OCI-LY3 (cell line): Measurements from ENCODE around the gene CYP4F11.

Experiments
- H2AFZ ChIP-seq: fragments of 200-600, 300-600 bp; shearing (Covaris generic); 2 replicates; pipeline ENCODE4 v1.6.0; 2014; ENCODE audit warnings: antibody characterized with exemption, low read depth, low read length
- H3K27ac ChIP-seq: fragments of 200-600, 300-600 bp; sonication (generic); 2 replicates; pipeline ENCODE4 v1.5.1; 2014; ENCODE audit warnings: mild to moderate bottlenecking, low read length, moderate library complexity, mixed read lengths
- H3K27me3 ChIP-seq: fragments of 200-600, 300-600 bp; sonication (generic); 2 replicates; pipeline ENCODE4 v1.6.1; 2014; ENCODE audit warnings: low read depth, low read length, mixed read lengths
- H3K36me3 ChIP-seq: fragments of 200-600, 300-600 bp; sonication (generic); replicated peaks from 2 replicates; pipeline ENCODE3; 2014; ENCODE audit warnings: low read depth, low read length, mixed read lengths
- H3K4me1 ChIP-seq: fragments of 300-600, 200-600 bp; sonication (generic); 2 replicates; pipeline ENCODE4 v1.6.1; 2014; ENCODE audit warnings: low read length, mixed read lengths
- H3K4me2 ChIP-seq: fragments of 200-600, 300-600 bp; sonication (generic); 2 replicates; pipeline ENCODE4 v1.6.1; 2014; ENCODE audit warnings: low read length, mixed read lengths
- H3K4me3 ChIP-seq: fragments of 300-600, 200-600 bp; sonication (generic); 2 replicates; pipeline ENCODE4 v1.5.1; 2014; ENCODE audit warnings: antibody characterized with exemption, mild to moderate bottlenecking, low read length, moderate library complexity
- H3K79me2 ChIP-seq: fragments of 300-600, 200-600 bp; shearing (Covaris generic); 2 replicates; pipeline ENCODE4 v1.6.1; 2014; ENCODE audit warnings: mild to moderate bottlenecking, low read length, mixed read lengths
- H3K9ac ChIP-seq: fragments of 300-600, 200-600 bp; shearing (Covaris generic); 2 replicates; pipeline ENCODE4 v1.6.0; 2014; ENCODE audit warnings: mild to moderate bottlenecking, low read length, moderate library complexity
- H3K9me3 ChIP-seq: fragments of 200-600, 300-600 bp; shearing (Covaris generic); 2 replicates; pipeline ENCODE4 v1.6.1; 2014; ENCODE audit warnings: low read length, mixed read lengths; ENCODE audit not compliant: insufficient read depth
- H4K20me1 ChIP-seq: fragments of 200-600, 300-600 bp; sonication (generic); 2 replicates; pipeline ENCODE4 v1.6.1; 2016; ENCODE audit warnings: low read length, mixed read lengths; ENCODE audit not compliant: insufficient read depth
- EZH2phosphoT487 ChIP-seq: fragments of 200-600 bp; shearing (Covaris generic); IDR thresholded peaks from 2 replicates; pipeline ENCODE4 v1.6.1; 2018; ENCODE audit warnings: antibody characterized with exemption, mixed run types, low read depth
- TF ChIP-seq, protein P1 (sequence below): fragments of 200-600, 300-600 bp; sonication (generic); IDR thresholded peaks from 2 replicates; pipeline ENCODE4 v1.5.1; 2014; ENCODE audit warnings: antibody characterized with exemption, low read length, low read depth

CYP4F11 gene

DNA sequence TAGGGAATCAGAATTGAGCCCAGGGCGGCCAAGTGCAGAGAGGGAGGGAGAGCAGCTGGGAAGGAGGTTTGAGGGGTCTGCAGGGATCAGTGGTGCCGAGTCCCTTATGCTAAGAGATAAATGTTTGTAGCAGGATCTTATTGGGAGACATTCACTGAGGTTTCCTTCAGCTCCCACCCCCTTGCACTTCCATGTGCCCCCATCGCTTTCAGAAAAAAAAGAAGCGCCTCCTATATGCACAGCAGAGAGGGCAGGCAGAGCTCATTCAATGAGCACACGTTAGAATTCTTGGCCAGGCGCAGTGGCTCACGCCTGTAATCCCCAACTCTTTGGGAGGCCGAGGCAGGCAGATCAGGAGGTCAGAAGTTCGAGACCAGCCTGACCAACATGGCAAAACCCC is 64.5 kb downstream of the CYP4F11 start:
- H3K27me3 ChIP-seq: no peaks in the 10 kb centered on the region
- H2AFZ ChIP-seq: no peak overlapping the region
- no peaks in the 10 kb centered on the region for H3K79me2 ChIP-seq
- no peak overlapping the region for H3K9ac ChIP-seq
- no peak overlapping the region for H3K27ac ChIP-seq
- no peaks in the 10 kb centered on the region for H3K9me3 ChIP-seq
- no peak overlapping the region for H3K4me2 ChIP-seq
- no peak for TF ChIP-seq EZH2phosphoT487
- TF ChIP-seq, protein P1, sequence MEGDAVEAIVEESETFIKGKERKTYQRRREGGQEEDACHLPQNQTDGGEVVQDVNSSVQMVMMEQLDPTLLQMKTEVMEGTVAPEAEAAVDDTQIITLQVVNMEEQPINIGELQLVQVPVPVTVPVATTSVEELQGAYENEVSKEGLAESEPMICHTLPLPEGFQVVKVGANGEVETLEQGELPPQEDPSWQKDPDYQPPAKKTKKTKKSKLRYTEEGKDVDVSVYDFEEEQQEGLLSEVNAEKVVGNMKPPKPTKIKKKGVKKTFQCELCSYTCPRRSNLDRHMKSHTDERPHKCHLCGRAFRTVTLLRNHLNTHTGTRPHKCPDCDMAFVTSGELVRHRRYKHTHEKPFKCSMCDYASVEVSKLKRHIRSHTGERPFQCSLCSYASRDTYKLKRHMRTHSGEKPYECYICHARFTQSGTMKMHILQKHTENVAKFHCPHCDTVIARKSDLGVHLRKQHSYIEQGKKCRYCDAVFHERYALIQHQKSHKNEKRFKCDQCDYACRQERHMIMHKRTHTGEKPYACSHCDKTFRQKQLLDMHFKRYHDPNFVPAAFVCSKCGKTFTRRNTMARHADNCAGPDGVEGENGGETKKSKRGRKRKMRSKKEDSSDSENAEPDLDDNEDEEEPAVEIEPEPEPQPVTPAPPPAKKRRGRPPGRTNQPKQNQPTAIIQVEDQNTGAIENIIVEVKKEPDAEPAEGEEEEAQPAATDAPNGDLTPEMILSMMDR: no peak
- H3K4me3 ChIP-seq: no peak overlapping the region
- H3K36me3 ChIP-seq: no peaks in the 10 kb centered on the region
- no peaks in the 10 kb centered on the region for H3K4me1 ChIP-seq
- no peaks in the 10 kb centered on the region for H4K20me1 ChIP-seq

DNA sequence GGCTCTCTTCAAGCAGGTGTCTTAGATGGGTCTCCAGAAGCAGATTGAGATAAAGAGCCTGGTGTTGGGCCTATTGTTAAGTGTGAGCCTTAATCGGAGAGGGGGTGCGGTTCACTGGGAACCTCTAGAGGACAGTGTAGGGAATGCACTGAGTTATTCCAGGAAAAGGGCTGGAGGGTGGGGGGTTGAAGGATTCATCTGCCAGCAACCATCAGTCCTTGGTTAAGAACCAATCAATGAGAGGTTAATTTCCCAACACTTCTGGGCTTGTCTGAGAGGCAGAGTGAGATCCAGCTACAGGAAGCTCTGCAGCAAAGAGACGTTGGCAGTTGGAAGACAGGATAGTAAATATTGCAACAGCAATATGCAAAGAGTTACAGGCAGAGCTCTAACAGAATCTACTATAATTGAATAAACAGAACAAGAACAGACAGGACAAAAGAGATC is 65.2 kb downstream of the CYP4F11 start:
- Histone ChIP-seq H3K36me3 (no peaks in the 10 kb centered on the region), H3K4me2 (no peak overlapping the region), H3K27me3 (no peaks in the 10 kb centered on the region), H4K20me1 (no peaks in the 10 kb centered on the region), H3K4me1 (no peaks in the 10 kb centered on the region), H3K9ac (no peak overlapping the region), H3K9me3 (no peaks in the 10 kb centered on the region), H2AFZ (no peak overlapping the region), H3K79me2 (no peaks in the 10 kb centered on the region), H3K4me3 (no peak overlapping the region), H3K27ac (no peak overlapping the region)
- TF ChIP-seq EZH2phosphoT487: no peak
- TF ChIP-seq, protein P1: peak; percentile 52

DNA sequence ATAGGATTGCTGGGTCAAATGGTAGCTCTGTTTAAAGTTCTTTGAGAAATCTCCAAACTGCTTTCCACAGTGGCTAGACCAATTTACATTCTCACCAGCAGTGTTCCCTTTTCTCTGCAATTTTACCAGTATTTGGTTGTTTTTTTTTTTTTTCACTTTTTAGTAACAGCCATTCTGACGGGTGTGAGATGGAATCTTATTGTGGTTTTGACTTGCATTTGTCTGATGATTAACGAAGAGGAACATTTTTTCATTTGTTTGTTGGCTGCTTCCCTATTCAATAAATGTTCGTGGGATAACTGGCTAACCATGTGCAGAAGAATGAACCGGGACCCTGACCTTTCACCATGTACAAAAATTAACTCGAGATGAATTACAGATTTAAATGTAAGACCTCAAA is 67.7 kb downstream of the CYP4F11 start:
- Histone ChIP-seq H3K79me2 (no peaks in the 10 kb centered on the region), H3K9me3 (no peaks in the 10 kb centered on the region), H3K27ac (no peak overlapping the region), H3K27me3 (no peaks in the 10 kb centered on the region), H3K4me3 (no peak overlapping the region), H4K20me1 (no peaks in the 10 kb centered on the region), H3K4me2 (no peak overlapping the region), H3K4me1 (no peaks in the 10 kb centered on the region), H2AFZ (no peak overlapping the region), H3K36me3 (no peaks in the 10 kb centered on the region), H3K9ac (no peak overlapping the region)
- no peak for TF ChIP-seq EZH2phosphoT487
- TF ChIP-seq, protein P1: no peak

DNA sequence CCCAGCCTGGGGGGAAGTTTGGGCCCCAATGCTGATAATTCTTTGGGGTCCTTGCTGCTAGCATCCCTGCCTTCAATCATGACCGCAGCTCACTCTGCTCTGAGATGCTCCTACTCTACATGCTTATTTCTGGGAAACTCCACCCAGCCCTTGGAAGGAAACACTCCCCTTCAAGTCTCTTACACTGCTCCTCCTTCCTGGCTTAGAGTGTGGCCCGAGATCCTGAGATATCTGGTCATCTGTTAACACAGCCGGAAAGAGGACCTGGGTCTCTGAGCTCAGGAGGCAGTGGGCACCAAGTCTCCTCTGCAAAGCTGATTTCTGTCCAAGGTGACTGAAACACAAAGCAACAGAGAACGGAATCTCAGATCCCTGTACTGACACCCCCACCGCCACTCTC is 69.5 kb downstream of the CYP4F11 start:
- no peak overlapping the region for H3K4me3 ChIP-seq
- no peaks in the 10 kb centered on the region for H3K36me3 ChIP-seq
- H3K9me3 ChIP-seq: no peaks in the 10 kb centered on the region
- H3K9ac ChIP-seq: no peak overlapping the region
- no peak overlapping the region for H2AFZ ChIP-seq
- no peak overlapping the region for H3K27ac ChIP-seq
- H3K4me1 ChIP-seq: no peaks in the 10 kb centered on the region
- no peaks in the 10 kb centered on the region for H3K79me2 ChIP-seq
- H3K27me3 ChIP-seq: no peaks in the 10 kb centered on the region
- no peak overlapping the region for H3K4me2 ChIP-seq
- TF ChIP-seq EZH2phosphoT487: no peak
- TF ChIP-seq, protein P1: no peak
- H4K20me1 ChIP-seq: no peaks in the 10 kb centered on the region
